SU-DHL-6 (cell line): ENCODE results near the gene GALNT17.

Experiments
- H2AFZ ChIP-seq: fragments of 200-600 bp; sonication (generic); 2 replicates; pipeline ENCODE4 v1.6.1; 2014; ENCODE audit warnings: low read depth, mild to moderate bottlenecking, moderate library complexity, mixed read lengths, antibody characterized with exemption, low read length; ENCODE audit not compliant: severe bottlenecking
- H3F3A ChIP-seq: fragments of 200-600 bp; shearing (Covaris generic); 2 replicates; pipeline ENCODE4 v1.6.0; 2016; ENCODE audit warnings: antibody characterized with exemption, mild to moderate bottlenecking; ENCODE audit not compliant: insufficient read depth
- H3K27ac ChIP-seq: fragments of 200-600 bp; sonication (generic); 2 replicates; pipeline ENCODE4 v1.5.1; 2016; ENCODE audit warnings: low read depth, mild to moderate bottlenecking, low read length, moderate library complexity, mixed read lengths
- H3K27me3 ChIP-seq: fragments of 200-600 bp; sonication (generic), shearing (Covaris generic); 2 replicates; pipeline ENCODE4 v1.6.0; 2014; ENCODE audit warnings: mild to moderate bottlenecking, low read length
- H3K36me3 ChIP-seq: fragments of 200-600 bp; sonication (generic); 2 replicates; pipeline ENCODE4 v1.6.1; 2014; ENCODE audit warnings: mild to moderate bottlenecking, low read length, mixed read lengths
- H3K4me2 ChIP-seq: fragments of 300-600, 200-600 bp; shearing (Covaris generic), sonication (generic); 2 replicates; pipeline ENCODE4 v1.6.0; 2014; ENCODE audit warnings: low read length, low read depth, mild to moderate bottlenecking; ENCODE audit not compliant: poor library complexity, severe bottlenecking
- H3K4me3 ChIP-seq: fragments of 200-600 bp; sonication (generic); 2 replicates; pipeline ENCODE4 v1.5.1; 2014; ENCODE audit warnings: antibody characterized with exemption, low read length, mild to moderate bottlenecking, mixed read lengths; ENCODE audit not compliant: insufficient read depth, poor library complexity, severe bottlenecking
- H3K79me2 ChIP-seq: fragments of 200-600 bp; sonication (generic); 2 replicates; pipeline ENCODE4 v1.6.1; 2014; ENCODE audit warnings: mild to moderate bottlenecking, low read length, moderate library complexity; ENCODE audit not compliant: insufficient read depth
- H3K9ac ChIP-seq: fragments of 200-600 bp; sonication (generic); 2 replicates; pipeline ENCODE4 v1.7.0; 2014; ENCODE audit warnings: mild to moderate bottlenecking, low read length
- H3K9me2 ChIP-seq: fragments of 200-600 bp; sonication (generic); replicated peaks from 2 replicates; pipeline ENCODE4 v1.6.1; 2014; ENCODE audit warnings: low read length; ENCODE audit not compliant: insufficient read depth
- H3K9me3 ChIP-seq: fragments of 200-600 bp; sonication (generic); 2 replicates; pipeline ENCODE4 v1.6.1; 2014; ENCODE audit warnings: low read length, mixed read lengths; ENCODE audit not compliant: insufficient read depth
- H4K20me1 ChIP-seq: fragments of 200-600 bp; sonication (generic); 2 replicates; pipeline ENCODE4 v1.6.1; 2014; ENCODE audit warnings: low read depth, mild to moderate bottlenecking, antibody characterized with exemption, low read length, moderate library complexity, mixed read lengths
- CTCF ChIP-seq: fragments of 200-600 bp; sonication (generic); IDR thresholded peaks from one replicate; pipeline ENCODE4 v1.5.1; 2017; ENCODE audit warnings: antibody characterized with exemption, mild to moderate bottlenecking, low read length, moderate library complexity; ENCODE audit not compliant: insufficient read depth, poor library complexity, severe bottlenecking
- EZH2phosphoT487 ChIP-seq: fragments of 200-600 bp; sonication (generic), shearing (Covaris generic); conservative IDR thresholded peaks from 2 replicates; pipeline ENCODE4 v1.6.1; 2018; ENCODE audit warnings: mild to moderate bottlenecking, antibody characterized with exemption, low read length, moderate library complexity, mixed read lengths

The GALNT17 gene

GRCh38 chr7:71409550-71410157 lies 277.7 kb downstream of the GALNT17 start:
- Histone ChIP-seq H3K36me3 (no peaks in the 10 kb centered on the region), H4K20me1 (no peaks in the 10 kb centered on the region), H3K9me2 (no peaks in the 10 kb centered on the region), H3K9me3 (no peaks in the 10 kb centered on the region; the same call in 1 of the 2 replicates), H3K4me2 (no peak overlapping the region), H3K9ac (no peak overlapping the region), H3K79me2 (no peaks in the 10 kb centered on the region), H3K27me3 (no peaks in the 10 kb centered on the region), H3F3A (no peaks in the 10 kb centered on the region), H3K27ac (no peak overlapping the region), H2AFZ (no peak overlapping the region), H3K4me3 (no peak overlapping the region)
- TF ChIP-seq CTCF (no peak), EZH2phosphoT487 (no peak)

GRCh38 chr7:71411475-71411874 lies 279.5 kb downstream of the GALNT17 start:
- Histone ChIP-seq H3K4me3 (no peak overlapping the region), H3K9ac (no peak overlapping the region), H4K20me1 (no peaks in the 10 kb centered on the region), H2AFZ (no peak overlapping the region), H3K27me3 (no peaks in the 10 kb centered on the region), H3K9me2 (no peaks in the 10 kb centered on the region), H3K9me3 (no peaks in the 10 kb centered on the region; the same call in 1 of the 2 replicates), H3K36me3 (no peaks in the 10 kb centered on the region), H3F3A (no peaks in the 10 kb centered on the region), H3K4me2 (no peak overlapping the region), H3K79me2 (no peaks in the 10 kb centered on the region), H3K27ac (no peak overlapping the region)
- TF ChIP-seq CTCF (no peak), EZH2phosphoT487 (no peak)

- no peaks in the 10 kb centered on the region for H3F3A ChIP-seq
- no peak overlapping the region for H3K4me3 ChIP-seq
- H3K9me2 ChIP-seq = no peaks in the 10 kb centered on the region
- no peak overlapping the region for H3K27ac ChIP-seq
- H2AFZ ChIP-seq = no peak overlapping the region
- H3K36me3 ChIP-seq = no peaks in the 10 kb centered on the region
- H3K79me2 ChIP-seq = no peaks in the 10 kb centered on the region
- H3K4me2 ChIP-seq = no peak overlapping the region
- H3K9ac ChIP-seq = no peak overlapping the region
- no peaks in the 10 kb centered on the region for H4K20me1 ChIP-seq
- TF ChIP-seq EZH2phosphoT487 (no peak), CTCF (no peak)
- H3K9me3 ChIP-seq = no peaks in the 10 kb centered on the region; the same call in 1 of the 2 replicates
- H3K27me3 ChIP-seq = no peaks in the 10 kb centered on the region
These were observed 282.5 kb downstream of the GALNT17 start for GRCh38 chr7:71414490-71414889.
